NCI-H1930 (cell line): ENCODE results near the gene RILPL2.
"Not testable (repeated sequence)": the region's sequence is repeated elsewhere in the genome, so short reads cannot be mapped to it uniquely, and the experiment has no call there.

Source experiments
- DNase-seq, 2 experiments: peaks; one replicate each; lab custom pipeline; 2025; lab: John Stamatoyannopoulos, UW

RILPL2 gene

GRCh38 chr12:123382684-123383083 is 53.8 kb downstream of the RILPL2 start:
- DNase-seq: no peak

GRCh38 chr12:123379391-123379790 is 57.1 kb downstream of the RILPL2 start:
- DNase-seq: no peak

- DNase-seq: not testable (repeated sequence)
These were observed 64.1 kb downstream of the RILPL2 start for GRCh38 chr12:123372415-123372814.

GRCh38 chr12:123371667-123372368 is 64.7 kb downstream of the RILPL2 start:
- DNase-seq: not testable (repeated sequence)

- DNase-seq: no peak
These were observed 67.3 kb downstream of the RILPL2 start for GRCh38 chr12:123369229-123369628.

- DNase-seq: not testable (repeated sequence)
These were observed 68.1 kb downstream of the RILPL2 start for GRCh38 chr12:123368431-123368830.

- no peak for DNase-seq
These were observed 69.0 kb downstream of the RILPL2 start for GRCh38 chr12:123367511-123367910.
